Epithelial cell of esophagus (primary cell): Measurements from ENCODE around the gene MUSK.
A peak's percentile ranks its signal among the peaks of the same experiment; 100 is the strongest.
"Not testable (repeated sequence)": the region's sequence is repeated elsewhere in the genome, so short reads cannot be mapped to it uniquely, and the experiment has no call there.

Source experiments
- DNase-seq: peaks from one replicate; pipeline ENCODE4 v3.0.0; 2010; ENCODE audit warnings: low read depth
- H3K4me3 ChIP-seq: 2 replicates; pipeline ENCODE4 v1.5.1; 2011; ENCODE audit warnings: mild to moderate bottlenecking, low read length, control low read depth
- TF ChIP-seq, protein P1 (sequence below): IDR thresholded peaks from 2 replicates; pipeline ENCODE4 v1.5.1; 2011; ENCODE audit warnings: low read depth, mild to moderate bottlenecking, low read length, control low read depth, inconsistent platforms; ENCODE audit not compliant: insufficient read depth; ENCODE audit errors: missing control alignments

MUSK gene

DNA sequence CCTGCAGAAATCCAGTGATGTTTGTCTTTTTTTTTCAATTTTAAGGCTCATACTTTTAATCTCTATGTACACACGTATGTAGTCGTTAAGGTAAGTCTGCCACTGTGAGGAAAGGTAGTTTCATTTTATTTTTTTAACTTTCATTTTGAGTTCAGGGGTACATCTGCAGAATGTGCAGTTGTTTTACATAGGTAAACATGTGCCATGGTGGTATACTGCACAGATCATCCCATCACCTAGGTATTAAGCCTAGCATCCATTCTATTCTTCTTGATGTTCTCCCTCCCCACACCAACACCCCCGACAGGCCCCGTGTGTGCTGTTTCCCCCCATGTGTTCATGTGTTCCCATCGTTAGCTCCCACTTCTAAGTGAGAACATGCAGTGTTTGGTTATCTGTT is 19.7 kb downstream of the MUSK start:
- TF ChIP-seq, protein P1, sequence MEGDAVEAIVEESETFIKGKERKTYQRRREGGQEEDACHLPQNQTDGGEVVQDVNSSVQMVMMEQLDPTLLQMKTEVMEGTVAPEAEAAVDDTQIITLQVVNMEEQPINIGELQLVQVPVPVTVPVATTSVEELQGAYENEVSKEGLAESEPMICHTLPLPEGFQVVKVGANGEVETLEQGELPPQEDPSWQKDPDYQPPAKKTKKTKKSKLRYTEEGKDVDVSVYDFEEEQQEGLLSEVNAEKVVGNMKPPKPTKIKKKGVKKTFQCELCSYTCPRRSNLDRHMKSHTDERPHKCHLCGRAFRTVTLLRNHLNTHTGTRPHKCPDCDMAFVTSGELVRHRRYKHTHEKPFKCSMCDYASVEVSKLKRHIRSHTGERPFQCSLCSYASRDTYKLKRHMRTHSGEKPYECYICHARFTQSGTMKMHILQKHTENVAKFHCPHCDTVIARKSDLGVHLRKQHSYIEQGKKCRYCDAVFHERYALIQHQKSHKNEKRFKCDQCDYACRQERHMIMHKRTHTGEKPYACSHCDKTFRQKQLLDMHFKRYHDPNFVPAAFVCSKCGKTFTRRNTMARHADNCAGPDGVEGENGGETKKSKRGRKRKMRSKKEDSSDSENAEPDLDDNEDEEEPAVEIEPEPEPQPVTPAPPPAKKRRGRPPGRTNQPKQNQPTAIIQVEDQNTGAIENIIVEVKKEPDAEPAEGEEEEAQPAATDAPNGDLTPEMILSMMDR: no peak
- no peak for DNase-seq

DNA sequence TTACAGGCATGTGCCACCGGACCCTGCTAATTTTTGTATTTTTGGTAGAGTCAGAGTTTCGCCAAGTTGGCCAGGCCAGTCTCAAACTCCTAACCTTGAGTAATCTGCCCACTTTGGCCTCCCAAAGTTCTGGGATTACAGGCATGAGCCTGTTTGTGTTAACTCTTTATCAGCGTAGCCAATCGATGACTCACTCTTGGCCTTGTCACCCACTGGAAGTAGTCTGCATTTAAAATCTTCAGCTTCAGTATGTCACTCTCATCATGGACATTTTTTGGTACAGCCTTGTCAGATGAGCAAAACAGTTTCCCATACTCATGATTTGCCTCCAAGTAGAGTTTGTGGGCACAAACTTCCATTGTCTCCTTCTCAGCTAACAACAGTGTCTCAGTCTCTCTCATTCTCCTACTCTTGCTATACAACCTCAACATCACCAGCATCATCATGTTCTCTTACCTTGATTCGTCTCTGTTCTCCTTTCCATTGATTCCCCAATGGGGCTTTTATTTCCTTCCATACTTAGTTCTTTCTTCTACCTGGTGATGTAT is 22.5 kb downstream of the MUSK start:
- peak; percentile 41 for DNase-seq

More for the DNA sequence above, 19.7 kb downstream of the MUSK start:
- H3K4me3 ChIP-seq: no peak overlapping the region

DNA sequence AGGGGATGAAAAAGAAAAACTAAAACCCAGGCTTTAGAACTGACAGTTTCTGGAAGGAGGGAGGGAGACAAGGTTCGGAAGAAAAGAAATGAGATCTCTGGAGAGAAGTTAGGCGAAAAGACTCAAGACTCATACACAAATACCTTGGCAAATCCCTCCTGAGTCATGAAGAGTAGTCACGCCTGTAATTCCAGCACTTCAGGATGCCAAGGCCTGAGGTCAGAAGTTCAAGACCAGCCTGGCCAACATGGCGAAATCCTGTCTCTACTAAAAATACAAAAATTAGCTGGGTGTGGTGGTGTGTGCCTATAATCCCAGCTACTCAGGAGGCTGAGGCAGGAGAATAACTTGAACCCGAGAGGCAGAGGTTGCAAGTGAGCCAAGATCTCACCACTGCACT is 27.3 kb downstream of the MUSK start:
- DNase-seq: peak; percentile 69
- not testable (repeated sequence) for H3K4me3 ChIP-seq

More for the DNA sequence above, 22.5 kb downstream of the MUSK start:
- H3K4me3 ChIP-seq: no peak overlapping the region
- TF ChIP-seq, protein P1: no peak

DNA sequence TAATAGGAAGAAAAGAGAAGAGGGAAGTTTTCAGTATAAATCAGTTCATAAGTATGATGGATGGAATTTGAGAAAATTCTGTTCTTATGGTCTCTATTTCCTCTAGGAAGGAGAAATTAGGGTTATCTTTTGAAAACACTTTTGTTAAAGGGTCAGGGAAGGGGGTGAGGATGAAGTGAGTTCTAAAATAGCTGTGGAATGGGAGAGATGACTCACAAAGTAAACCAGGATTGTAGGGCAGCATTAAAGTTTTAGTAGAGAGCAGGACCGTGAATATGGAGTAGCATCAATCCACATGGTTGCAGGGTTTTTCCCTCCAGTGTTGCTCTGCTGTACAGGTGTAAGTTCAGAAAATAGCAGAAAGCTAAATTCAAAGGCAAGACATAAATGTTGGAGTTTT is 32.4 kb downstream of the MUSK start:
- H3K4me3 ChIP-seq: no peak overlapping the region
- DNase-seq: peak; percentile 13
- TF ChIP-seq, protein P1: no peak

DNA sequence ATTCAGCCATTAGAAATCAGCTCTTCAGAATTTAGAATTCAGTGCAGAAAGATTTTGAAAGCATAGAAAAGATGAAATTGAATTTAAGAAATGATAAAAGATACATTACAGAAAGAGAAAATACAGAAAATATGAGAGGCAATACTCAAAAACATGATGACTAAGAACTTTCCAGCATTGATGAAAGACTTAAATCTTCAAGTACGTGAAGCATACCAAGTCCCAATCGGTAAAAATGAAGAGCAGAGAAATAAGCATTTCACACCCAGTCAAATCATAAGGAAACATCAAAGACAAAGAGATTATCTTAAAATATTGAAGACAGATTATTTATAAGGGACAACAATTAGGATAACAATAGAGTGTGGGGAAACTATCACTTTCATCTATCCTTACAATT is 35.1 kb downstream of the MUSK start:
- no peak for DNase-seq
- H3K4me3 ChIP-seq: no peak overlapping the region
- TF ChIP-seq, protein P1: no peak

DNA sequence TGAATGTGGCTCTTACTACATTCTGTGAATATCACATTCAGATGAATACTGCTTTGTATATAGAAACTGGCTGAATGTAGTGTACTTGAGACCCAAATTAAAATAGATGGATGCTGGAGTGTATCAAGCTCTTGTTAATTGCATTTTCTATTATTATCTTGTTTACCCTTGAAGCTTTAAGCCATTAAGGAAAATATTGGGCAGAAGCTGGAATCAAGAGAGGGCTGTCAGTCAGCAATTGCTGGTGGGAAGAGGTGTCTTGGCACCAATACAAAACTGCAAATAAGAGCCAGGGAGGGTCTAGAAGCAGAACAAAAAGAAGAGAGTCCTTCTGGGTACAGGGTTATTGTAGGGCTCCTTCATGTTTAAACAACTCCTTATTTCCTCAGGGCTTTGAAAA is 38.8 kb downstream of the MUSK start:
- DNase-seq: no peak
- TF ChIP-seq, protein P1: no peak

DNA sequence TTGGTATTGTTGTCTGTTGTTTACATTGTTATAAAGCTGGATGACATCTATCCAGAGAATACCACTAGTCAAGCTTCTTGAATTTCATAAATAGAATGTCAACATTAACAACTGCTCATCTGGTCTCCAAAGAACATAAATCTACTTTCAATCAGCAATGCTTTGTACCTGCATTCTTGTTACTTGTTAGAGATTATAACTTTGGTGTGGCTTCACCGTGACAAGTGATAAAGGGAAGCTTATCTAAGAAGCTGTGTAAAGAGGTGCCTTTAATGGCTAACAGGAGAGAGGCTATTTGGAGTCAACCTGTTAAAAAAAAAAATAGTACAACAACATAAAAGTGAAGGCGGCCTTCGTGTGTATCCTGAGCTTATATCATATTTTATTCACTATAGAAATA is 41.8 kb downstream of the MUSK start:
- TF ChIP-seq, protein P1: no peak
- no peak for DNase-seq
- H3K4me3 ChIP-seq: no peak overlapping the region

More for the DNA sequence above, 38.8 kb downstream of the MUSK start:
- no peak overlapping the region for H3K4me3 ChIP-seq
